Left colon (tissue), 2 donors: ENCODE measurements around the gene PRKAA1. TPM values are rescaled to one million over a fixed set of nuclear protein-coding genes. Genes with fewer than 3 reads are reported as not detected.

ENCODE experiments used
- total RNA-seq, 2 donors: library from RNA; stranded (reverse); fragmentation: NEBNext Ultra II Directional; extraction: Animal tissue kit (Norgen Biotek cat#: 25700); gene quantifications; one replicate each; pipeline ENCODE4 v1.2.1, GENCODE V29; 2021
- donor health status: DM: no; HTN: no; CAD: no.
- donor health status: DM: yes; HTN: yes; CAD: no.

The PRKAA1 gene
- total RNA-seq, 2 donors from 2014 or later: 95.4 to 108 TPM

Other genes starting within 250 kb of the PRKAA1 start
- 10 to 100 TPM; 56.7 to 58.2 TPM for gene PTGER4, start 118.5 kb downstream of the PRKAA1 start, total RNA-seq
- gene TTC33, start 42.4 kb downstream of the PRKAA1 start, total RNA-seq: 10 to 100 TPM; 15.0 to 15.8 TPM
- 100 to 1,000 TPM; 828 to 833 TPM for gene RPL37, start 36.8 kb upstream of the PRKAA1 start, total RNA-seq
- gene CARD6, start 43.0 kb upstream of the PRKAA1 start, total RNA-seq: 1 to 10 TPM; 1.9 to 3.5 TPM
- gene C7, start 111.1 kb upstream of the PRKAA1 start, total RNA-seq: 10 to 100 TPM; 18.4 to 59.9 TPM